HT-29 (cell line): ENCODE results near the gene BCOR. TPM values are rescaled to one million over a fixed set of nuclear protein-coding genes. Genes with fewer than 3 reads are reported as not detected.

Source experiments
- DNase-seq: peaks from one replicate; pipeline ENCODE4 v3.0.0-alpha.2; 2015; ENCODE audit warnings: low spot score
- total RNA-seq: library from RNA; depleted of rRNA; stranded (reverse); fragments of >200 nt; shearing (Covaris generic); gene quantifications from 2 replicates; pipeline ENCODE4 v1.2.3, GENCODE V29; 2014

Gene BCOR
- total RNA-seq, 1 experiment from 2014 or later, result 25.5 TPM

DNA sequence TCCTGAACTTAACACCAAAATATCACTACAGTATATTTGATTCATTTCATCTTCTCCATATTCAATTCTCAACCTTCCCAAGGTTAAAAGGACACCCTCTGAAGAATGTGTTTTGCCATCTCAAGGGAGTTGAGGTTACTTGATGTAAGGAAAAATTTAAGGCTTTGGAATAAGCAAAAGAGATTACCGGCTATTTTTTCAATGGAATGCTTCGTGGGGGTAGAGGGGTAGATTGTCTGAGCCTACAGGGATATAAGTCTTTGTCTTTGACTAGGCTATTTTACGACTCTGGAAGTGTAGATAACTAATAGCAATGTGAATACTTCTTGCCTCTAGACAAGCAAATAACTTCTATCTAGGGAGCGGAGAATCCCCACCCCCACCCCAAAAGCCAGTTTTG, 78.2 kb downstream of the BCOR start:
- no peak for DNase-seq

DNA sequence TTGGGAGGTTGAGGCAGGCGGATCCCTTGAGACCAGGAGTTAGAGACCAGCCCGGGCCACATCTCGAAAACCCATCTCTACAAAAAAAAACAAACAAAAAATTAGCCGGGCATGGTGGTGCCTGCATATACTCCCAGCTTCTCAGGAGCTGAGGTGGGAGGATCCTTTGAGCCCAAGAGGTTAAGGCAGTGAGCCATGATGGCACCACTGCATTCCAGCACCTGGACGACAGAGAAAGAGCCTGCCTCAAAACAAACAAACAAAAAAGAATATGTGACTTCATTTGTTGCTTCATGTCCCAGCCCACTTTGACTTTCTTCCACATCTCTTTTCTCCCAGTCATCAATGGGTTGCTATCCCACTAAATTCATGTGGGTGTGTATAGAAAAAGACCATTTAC, 79.7 kb downstream of the BCOR start:
- no peak for DNase-seq

DNA sequence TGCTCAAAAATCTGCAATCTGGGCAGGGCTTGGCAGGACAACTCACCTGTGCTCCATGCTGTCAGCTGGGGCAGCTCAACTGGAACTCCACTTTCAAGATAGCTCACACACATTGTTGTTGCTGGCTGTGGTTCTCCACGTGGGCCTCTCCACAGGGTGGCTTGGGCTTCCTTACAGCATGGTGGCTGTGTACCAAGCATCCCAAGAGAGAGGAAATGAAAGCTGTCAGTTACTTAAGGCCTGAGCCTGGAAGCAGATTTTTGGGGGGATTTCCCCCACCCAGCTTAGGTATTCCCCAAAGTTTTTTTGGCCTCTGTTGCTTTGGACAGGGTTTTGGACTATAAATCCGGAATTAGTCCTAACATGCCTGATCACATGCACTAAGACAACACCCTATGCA, 81.0 kb downstream of the BCOR start:
- no peak for DNase-seq

DNA sequence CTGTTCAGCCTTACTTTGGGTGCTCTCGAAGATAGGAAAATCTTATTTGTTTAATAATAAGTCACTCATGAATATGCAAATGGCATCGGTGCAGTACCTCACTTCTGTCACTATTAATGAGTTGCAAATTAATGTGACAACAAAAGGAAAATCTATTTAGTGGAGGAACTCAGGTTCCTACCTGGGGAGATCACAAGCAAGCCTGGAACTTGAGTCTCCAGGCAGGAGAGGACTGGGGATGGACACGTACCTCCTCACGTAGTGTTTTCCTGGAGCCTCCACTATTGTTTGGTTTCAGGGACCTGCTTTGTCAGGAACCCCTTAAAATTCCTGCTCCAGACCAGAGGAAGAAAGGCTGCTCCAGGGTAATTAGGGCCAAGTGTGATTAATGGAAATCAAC, 82.1 kb downstream of the BCOR start:
- no peak for DNase-seq

DNA sequence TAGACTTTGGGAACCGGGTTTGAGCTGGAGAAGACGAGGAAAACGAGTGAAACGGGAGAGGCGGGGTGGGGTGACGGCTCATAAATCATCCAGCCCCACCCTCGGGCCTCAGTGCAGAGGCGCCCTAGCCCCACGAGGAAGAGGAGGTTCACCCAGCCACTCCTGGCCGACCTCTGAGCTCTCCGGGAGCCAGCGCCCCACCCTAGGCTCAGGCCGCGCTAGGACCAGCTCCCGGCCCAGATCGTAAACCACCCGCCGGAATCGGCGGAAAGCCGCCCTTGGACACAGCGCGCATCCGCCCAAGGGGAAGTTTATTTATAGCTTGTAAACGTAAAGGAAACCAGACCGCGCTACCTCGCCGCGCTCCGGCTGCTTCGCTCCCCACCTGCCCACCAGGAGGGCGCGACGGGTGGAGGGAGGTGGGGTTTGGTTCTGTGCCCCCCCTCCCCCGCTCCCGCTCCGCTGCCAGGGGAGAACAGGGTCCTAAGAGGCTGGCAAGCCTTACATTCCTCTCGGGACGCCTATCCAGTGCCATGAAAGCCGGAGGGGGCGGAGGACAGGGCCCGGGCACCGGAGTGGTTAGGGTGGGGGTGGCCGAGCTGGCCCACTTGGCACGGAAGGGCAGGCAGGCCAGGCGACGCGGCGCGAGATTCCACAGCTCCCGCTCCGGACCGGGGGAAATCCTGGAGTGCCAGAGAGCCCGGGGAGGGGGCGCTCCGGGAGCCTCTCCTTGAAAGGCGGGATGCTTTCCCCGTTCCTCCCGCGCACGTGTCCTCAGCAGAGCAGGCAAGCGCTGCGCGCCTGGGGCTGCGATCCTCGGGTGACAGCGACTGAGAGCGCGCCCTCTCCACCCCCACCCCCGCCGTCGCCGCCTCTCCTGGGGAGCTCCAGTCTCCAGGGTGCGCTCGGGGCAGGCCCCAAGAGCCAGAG, 84.2 kb downstream of the BCOR start:
- DNase-seq, result peak; percentile 72

DNA sequence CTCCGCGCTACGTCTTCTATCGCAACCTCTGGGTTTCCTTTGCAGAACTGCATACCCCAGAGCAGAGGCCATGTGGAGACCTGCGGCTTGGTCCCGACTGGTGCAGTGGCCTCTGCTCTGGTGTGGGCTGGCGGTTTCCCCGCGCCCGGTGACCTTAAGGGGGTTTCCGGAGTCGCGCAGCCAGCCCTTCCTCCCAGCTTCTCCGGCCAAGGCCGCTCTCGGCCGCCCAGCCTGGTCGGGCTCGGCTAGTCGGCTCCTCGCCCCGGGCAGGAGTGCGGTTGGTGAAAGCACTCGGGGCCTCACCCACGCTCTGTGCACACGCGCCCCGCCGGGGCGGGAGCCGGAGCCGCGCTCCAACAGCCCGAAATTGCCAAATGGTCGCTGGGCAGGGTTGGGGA, 84.9 kb downstream of the BCOR start:
- no peak for DNase-seq

DNA sequence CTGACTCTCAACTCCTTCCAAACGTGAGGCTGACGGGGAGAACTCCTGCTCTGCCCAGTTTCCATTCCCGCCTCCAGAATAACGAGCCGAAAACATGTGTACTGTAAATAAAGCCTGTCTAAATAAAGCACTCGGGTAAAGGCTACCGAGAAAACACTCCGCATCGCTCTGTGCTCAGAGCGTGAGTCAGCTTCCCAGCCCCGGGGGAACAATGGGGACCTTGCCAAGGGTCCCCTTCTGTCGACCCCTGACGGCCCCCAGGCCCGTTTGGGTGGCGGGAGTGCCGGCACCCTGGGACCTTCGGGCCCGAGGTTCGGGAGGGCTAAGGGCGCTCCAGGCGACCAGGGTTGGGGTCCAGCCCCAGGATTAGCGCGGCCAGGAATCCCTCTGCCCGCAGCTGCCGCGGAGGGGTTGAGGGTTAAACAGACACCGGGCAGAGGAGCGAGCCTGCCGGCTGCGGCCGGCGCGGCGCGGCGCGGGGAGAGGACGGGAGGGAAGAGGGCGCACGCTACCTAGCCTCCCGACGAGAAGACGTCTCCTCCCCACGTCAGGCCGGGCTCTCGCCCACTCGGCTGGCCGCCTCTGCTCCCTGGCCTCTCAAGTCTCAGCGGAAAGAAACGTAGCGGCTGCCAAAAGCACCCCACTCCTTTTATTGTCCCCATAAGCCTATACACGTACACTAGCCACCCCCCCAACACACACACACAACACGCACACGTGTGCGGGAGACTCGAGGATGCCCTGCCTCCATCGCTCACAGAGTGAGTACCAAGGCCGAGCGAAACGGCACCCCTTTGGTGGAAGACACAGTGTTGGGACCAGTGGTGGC, 85.5 kb downstream of the BCOR start:
- DNase-seq, result peak; percentile 39

DNA sequence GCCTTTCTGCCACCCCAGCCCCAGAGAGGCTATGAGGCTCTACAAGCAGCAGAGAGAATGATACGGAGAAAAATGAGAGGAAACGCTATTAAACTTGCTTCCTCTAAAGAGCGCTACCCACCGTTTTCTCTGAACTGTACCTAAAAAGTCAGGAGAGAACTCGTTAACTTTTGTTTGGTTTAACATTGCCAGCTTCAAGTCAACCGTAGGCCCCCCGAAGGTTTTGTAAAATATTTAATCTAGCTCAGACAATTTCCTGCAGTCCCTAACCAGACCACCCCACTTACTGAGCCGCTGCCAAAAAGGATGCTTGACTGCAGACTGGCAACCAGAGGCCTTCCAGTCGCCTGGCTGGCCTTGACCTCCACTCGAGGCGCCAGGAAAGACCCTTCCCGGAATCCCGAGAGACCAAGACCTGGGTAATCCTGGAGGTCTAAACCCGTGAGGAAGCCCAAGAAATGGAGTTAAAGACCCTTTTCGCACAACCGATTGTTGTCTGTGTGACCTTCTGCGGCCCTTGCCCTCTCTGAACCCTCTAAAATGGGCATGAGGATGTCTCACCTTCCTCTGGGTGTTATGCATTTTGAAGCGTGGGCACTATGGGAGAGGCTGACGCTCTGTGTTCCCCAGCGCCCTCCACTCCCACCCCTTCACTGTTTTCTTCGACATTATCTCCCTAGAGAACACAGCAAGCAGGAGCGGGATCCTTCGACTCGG, 86.3 kb downstream of the BCOR start:
- no peak for DNase-seq

DNA sequence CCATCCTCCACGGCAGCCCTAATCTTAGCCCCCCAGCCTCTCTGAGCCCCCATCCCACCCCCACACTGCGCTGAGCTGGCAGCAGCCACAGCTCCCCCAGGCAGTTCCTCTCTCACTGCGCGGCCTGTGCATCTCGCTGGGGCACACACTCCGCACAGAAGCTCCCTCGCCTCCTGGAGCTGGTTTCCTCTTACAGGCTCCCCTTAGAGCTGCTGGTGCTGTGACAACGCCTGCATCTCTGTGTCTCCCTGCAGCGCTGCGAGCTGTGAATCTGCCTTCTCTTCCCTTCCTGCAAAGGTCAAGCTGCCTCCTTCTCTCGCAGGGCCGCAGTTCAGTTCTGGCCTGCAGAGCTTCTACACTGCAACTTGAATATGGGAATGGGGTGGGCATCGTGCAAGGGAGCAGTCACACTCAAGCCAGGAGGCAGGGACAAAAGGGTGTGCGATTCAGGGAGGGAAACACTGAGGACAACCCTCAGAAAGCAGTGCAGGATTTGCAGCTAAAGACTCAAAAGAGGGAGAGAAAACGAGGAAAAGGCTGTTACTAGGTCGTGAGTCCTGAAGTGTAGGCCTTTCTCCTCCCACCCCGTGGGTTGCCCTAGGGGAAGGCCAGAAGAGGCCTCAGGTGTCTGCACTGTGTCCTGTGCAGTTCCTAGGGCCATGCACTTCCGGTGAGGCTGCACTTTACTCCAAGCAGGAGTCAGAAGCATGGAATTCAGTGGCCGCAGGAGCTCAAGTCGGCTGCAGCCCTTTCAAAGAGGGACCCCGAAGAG, 87.0 kb downstream of the BCOR start:
- no peak for DNase-seq

DNA sequence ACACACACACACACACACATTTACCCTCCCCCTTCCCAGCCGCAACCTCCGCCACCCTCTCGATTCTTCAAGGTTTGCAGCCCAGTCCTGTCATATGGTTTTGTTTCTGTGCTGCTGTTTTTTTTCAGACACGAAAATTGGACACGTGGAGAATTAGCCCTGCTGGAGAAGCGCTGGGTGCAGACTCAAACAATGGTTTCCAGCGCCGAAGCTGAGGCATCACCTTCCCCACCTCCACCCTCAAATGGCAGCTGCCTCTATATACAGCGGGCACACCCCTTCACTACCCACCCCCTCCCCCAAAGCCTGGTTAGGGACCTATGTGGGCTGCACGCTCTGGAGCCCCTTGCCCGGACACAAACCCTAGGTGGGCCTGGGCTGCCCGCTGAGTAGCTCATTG, 87.9 kb downstream of the BCOR start:
- DNase-seq, result no peak

DNA sequence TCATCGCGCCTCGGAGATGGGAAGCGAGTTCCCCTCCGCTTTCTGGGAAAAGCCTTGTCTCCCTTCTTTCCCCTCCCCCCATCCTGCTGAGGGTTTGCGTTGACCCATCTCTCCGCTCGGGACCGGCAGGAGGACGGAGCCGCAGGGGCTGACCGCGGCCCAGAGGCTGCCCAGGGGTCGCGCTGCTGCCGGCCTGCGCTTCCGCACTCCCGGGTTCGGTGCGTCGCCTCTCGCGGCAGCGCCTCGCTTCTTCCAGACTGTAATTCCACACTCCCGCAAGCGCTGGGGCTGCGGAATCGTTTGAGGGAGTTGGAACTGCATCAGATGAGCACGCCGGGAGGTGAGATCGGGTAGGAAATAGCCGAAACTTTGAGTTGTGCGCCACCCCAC, 88.3 kb downstream of the BCOR start:
- no peak for DNase-seq

DNA sequence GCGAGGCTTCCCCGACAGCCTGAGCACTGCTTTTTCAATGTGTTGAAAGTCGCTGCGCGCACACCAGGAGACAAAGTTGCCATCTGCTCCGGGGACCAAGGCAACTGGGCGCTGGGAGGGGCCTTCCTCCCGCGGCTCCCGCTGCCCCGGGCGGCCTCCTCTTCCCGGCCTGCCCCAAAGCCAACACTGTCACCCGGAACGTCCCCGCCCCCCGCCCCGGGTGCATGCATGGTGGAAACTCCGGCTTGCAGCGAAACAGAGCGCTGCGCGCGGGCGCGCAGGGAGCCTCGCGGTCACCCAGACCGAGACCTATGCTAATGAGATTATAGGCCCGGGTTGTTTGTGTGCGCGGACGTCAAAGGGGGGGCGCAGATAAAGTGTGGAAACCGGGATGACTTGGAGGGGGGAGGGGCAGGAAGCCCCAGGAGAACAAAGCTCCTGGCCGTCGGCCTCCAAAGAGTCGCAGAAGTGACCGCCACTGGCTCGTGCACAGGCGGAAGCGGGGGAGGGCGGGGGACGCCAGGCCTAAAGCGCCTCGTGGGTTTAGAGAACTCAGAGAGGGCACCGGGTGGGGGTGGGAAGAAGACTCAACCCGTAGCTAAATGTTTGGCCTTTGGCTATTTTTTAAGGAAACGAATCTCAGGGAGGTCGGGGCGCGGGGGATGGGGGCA, 88.8 kb downstream of the BCOR start:
- DNase-seq, result no peak

DNA sequence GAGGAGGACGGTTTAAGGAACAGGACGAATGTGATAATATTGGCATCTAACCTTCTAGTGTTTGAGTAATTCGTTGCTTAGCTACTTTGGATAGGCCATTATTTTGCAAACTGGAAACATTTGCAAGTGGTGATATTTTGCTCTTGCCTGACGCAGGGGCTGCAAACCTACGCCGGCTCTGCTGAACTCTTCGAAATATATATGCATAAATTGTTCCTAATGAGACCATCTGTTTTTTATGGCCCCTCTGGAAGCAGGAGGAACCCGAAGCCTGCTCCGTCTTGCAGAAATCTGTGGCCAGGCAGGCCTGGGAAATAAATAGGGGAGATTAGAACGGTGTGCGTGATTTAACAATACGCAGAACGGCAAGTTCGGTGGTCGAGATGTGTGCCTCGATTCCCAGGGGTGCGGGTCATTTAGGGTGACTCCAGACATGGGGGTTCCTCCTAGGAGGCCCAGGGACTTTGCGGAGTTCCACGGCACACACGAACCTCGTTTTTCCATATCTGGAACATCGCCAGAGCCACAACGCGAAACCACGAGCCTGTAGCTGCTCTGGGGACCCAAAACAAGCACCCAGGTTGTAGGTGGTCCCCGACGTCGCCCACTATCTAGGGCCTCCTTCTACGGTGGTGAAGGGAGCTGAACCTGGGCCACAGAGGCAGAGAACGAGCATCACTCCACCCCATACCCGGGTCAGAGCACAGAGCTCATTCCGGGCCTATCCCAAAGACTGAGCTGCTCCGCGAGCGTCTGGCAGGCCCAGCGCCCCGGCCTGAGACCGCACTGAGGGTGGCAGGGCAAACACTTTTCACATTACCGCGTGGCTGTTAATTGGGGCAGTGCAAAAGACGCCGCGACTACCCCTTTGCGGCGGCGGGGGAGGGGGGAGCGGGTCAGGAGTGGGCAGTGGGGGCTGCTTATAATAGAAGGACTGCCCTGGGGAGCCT, 89.7 kb downstream of the BCOR start:
- DNase-seq, result no peak

DNA sequence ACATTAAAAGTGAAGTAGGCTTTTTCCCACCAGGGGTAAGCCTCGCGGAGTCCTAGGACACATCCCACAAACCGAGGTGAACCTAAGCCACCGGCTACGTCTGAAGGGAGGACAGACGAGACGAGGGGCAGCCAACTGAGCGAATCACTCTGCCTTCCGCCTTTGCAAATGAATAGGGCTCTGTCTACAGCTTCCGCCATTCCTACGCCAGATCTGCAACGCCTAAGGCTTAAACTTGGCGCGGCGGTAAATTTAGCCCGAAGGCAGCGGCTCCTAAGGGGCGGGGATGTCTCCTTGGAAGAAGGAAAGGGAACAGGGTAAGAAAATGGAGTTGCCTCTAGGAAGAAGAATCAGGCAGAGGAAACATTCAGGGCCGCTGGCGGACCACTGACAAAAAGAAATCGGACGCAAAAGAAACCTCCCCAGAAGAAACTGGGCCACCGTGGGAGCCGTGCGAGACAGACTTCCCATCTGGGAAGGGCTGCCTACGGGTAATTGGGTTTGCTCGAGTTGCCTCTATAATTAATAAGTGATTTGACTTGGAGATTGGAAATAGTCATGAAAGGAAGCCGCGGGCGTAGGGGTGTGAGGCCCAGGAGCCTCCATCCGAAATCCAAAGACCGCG, 90.5 kb downstream of the BCOR start:
- DNase-seq, result no peak

DNA sequence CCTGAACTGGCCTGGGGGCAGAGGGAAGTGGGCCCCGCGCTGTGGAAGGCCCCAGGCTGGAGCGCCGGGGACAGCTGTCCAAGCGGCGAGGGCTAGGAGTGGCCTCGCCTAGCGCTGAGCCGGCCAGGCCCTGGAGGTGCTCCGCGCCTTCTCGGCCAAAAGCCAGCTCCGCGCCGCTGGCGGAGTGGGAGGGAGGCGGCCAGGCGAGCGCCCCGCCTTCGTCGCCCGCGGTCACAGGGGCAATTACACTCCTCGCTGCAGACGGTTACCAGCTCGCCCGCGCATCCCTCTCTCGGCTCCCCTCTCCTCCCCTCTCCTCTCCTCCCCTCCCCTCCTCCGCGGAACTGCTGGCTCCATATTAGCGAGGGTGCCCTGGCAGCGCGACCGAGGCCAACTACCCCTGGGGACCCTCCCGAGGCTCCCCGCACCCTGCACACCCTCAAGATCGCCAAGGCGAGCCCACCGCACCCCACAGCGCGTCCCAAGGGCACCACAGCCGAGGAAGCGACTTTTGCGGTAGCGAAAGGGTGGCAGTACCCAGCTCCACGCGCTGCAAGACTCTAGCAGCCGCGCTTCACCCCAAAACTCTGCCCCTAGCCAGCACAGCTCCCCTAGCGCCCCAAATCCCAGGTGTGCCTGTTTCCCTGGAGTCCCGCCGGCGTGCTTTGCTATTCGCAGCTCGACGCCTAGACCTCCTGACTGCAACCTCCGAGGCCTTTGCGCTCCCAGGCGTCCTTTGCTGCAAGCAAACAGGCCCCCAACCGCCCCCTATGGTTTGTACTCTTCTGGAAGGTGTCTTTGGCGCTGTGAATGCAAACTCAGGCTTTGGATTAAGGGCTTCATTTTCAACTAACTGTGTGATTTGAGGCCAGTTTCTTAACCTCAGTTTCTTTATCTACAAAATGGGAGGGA, 91.4 kb downstream of the BCOR start:
- peak; percentile 29 for DNase-seq

DNA sequence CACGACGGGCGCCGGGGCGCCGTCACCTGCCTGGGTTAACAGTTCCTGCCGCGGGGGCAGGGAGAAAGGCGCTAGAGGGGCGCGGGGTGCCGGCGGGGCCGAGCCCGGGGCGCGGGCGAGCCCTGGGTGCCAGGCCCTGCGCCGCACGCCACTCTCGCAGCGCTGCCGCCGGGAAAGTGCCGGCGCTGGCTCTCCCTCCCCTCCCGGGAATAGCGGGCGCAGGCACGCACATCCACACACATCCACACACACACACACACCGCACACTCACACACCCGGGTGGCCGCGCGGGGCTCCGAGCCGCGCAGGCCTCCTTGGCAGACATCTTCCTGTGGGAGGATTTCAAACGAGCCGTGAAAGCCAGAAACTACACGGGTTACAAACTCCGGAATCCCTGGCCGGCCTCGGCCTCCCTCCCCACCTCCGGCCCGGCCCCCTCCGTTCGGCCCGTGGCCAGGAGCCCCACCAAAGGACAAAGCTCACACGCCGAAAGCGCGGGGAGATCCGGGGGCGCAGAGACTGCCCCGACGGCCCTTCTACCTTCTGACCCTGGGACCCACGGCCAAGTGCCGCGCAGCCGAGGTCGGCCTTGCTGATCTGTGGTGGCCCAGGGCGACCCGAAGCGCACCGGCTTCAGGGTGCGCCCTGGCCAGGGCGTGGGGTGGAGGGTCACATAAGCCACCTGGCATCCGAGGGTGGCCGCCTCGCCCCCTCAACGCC, 92.3 kb downstream of the BCOR start:
- DNase-seq, result no peak

DNA sequence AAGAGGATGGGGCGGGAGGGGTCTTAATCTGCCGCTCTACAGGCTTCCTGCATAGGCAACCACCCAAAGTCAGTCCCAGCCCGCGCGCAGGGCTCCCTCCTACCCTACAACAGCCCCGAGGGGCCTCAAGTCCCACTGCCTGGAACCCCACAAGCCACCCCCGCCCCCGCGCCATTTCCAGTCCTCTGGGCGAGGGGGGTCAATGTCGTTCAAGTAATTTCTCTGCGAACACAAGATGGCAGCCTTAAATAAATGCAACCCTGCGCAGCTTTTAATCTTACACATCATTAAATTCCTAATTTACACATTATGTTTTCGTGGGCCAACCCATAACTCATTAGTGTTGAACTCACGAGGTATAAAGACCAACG, 92.9 kb downstream of the BCOR start:
- no peak for DNase-seq

DNA sequence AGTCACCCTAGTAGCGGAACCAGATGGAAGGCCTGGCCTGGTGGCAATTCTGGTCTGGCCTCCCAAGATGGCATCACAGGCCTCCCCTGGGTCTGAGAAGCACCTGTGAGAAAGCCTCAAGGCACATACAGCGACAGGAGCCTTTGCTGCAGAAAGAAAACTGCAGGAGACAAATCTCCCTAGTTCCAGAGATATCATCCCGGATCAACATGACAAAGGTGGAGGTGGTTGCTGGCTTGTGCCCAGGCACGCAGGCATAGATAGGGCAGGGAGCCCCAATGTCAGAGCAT, 93.6 kb downstream of the BCOR start:
- DNase-seq, result no peak
